ENCODE measurements around the gene TTLL7.

DNA sequence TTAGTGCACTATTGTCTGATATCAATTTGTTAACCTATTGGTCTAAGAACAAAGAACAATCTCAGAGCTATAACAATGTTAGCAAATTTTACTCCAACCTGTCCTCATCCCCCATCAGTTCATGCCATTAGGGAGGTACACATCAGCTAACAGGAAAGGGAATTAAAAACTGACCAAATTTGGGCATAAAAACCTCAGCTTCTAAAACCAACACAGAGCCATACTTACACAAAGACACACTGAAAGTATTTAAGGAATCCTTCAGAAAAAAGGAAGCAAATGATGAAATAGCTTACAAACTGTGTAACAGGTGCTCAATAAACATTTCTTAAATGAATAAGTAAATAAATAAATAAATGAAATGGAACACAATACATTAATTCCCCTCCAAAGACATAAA lies 89.2 kb downstream of the TTLL7 start:
- no peak for TF ChIP-seq EZH2 (IDR thresholded peaks at IDR 0.05; ENCODE audit: insufficient read depth, poor library complexity, severe bottlenecking)
- no peak for TF ChIP-seq EZH2phosphoT487 (IDR thresholded peaks at IDR 0.05; ENCODE audit: insufficient read depth, low read depth)
